ENCODE results near the gene ENTPD2.
A peak's percentile ranks its signal among the peaks of the same experiment; 100 is the strongest.
"Not testable (repeated sequence)": the region's sequence is repeated elsewhere in the genome, so short reads cannot be mapped to it uniquely, and the experiment has no call there.

ENTPD2 gene

GRCh38 chr9:137034709-137035506 lies 19.0 kb downstream of the ENTPD2 start:
- peak; percentile 90 for TF ChIP-seq CTCF (IDR thresholded peaks at IDR 0.05)
- Histone ChIP-seq H3K27ac (peak overlapping the region in 1 of 2 donors; percentile 30), H3K4me3 (peak overlapping the region; percentile 30)
- no peak for DNase-seq (ENCODE audit: low spot score)

- Histone ChIP-seq H3K27ac (peak overlapping the region in 1 of 2 donors; percentile 30), H3K4me3 (peak overlapping the region; percentile 53)
- no peak for DNase-seq (ENCODE audit: low spot score)
- TF ChIP-seq CTCF (IDR thresholded peaks at IDR 0.05) = no peak
These were observed 19.7 kb downstream of the ENTPD2 start for GRCh38 chr9:137034039-137034708.

- not testable (repeated sequence) for DNase-seq (ENCODE audit: low spot score)
- peak overlapping the region in 1 of 2 donors; percentile 30 for H3K27ac ChIP-seq
- peak overlapping the region; percentile 53 for H3K4me3 ChIP-seq
These were observed 20.4 kb downstream of the ENTPD2 start for GRCh38 chr9:137033481-137033880.

- no peak for DNase-seq (ENCODE audit: low spot score)
- Histone ChIP-seq H3K27ac (peak overlapping the region in 1 of 2 donors; percentile 74), H3K4me3 (peak overlapping the region; percentile 45)
- TF ChIP-seq CTCF (IDR thresholded peaks at IDR 0.05) = no peak
These were observed 21.0 kb downstream of the ENTPD2 start for GRCh38 chr9:137032858-137033257.

- Histone ChIP-seq H3K4me3 (peak within 1 kb of the TSS; percentile 45), H3K27ac (peak within 1 kb of the TSS in 1 of 2 donors; percentile 74)
- no peak for DNase-seq (ENCODE audit: low spot score)
- TF ChIP-seq CTCF (IDR thresholded peaks at IDR 0.05) = no peak
These were observed 21.8 kb downstream of the ENTPD2 start, which contains the start of gene FUT7 for GRCh38 chr9:137031904-137032640. FUT7 (minus strand) TSS chr9:137032088; CDS start chr9:137031991, 97 bp downstream.

GRCh38 chr9:137030538-137031527 lies 23.0 kb downstream of the ENTPD2 start:
- no peak for TF ChIP-seq CTCF (IDR thresholded peaks at IDR 0.05)
- Histone ChIP-seq H3K4me3 (no peak overlapping the region), H3K27ac (peak overlapping the region in 1 of 2 donors; percentile 74)
- no peak for DNase-seq (ENCODE audit: low spot score)
